ENCODE data around the gene PHF1.

PHF1 gene

GRCh38 chr6:33380272-33380981 is 30.4 kb upstream of the PHF1 start:
- DNase-seq, result no peak
- Histone ChIP-seq H3K9me3 (ENCODE audit: control extremely low read depth in 1 of 5, control insufficient read depth in 4 of 5, insufficient read depth in 2 of 5, low read depth in 1 of 5, low read length in 4 of 5) (no peaks in the 10 kb centered on the region), H3K27me3 (replicated peaks in 2 of 5; ENCODE audit: control insufficient read depth in 4 of 5, insufficient read depth in 5 of 5, low read length in 4 of 5) (no peaks in the 10 kb centered on the region), H3K4me1 (ENCODE audit: control extremely low read depth in 1 of 4, control insufficient read depth in 4 of 4, insufficient read depth in 4 of 4, low read length in 3 of 4) (peaks cover 0 to 6% (median 3%) of the 10 kb centered on the region in 4 experiments), H3K4me3 (ENCODE audit: control insufficient read depth in 1 of 7, extremely low read depth in 1 of 7, insufficient read depth in 4 of 7, low read depth in 2 of 7, low read length in 6 of 7) (no peak overlapping the region), H3K27ac (ENCODE audit: insufficient read depth in 1 of 2, low read depth in 1 of 2, low read length in 2 of 2, poor library complexity in 1 of 2, severe bottlenecking in 2 of 2) (no peak overlapping the region), H3K36me3 (ENCODE audit: control insufficient read depth in 4 of 4, insufficient read depth in 4 of 4, low read length in 3 of 4) (no peaks in the 10 kb centered on the region)
- ChIA-PET POLR2A (no interaction called here), CTCF (no interaction called here)
- 100% methylated on average over 2 of the region's 2 CpGs for WGBS (ENCODE audit: insufficient coverage)

GRCh38 chr6:33383427-33384185 is 27.2 kb upstream of the PHF1 start:
- H3K4me3 ChIP-seq (ENCODE audit: control insufficient read depth in 1 of 7, extremely low read depth in 1 of 7, insufficient read depth in 4 of 7, low read depth in 2 of 7, low read length in 6 of 7), result no peak overlapping the region
- no peak overlapping the region for H3K27ac ChIP-seq (ENCODE audit: insufficient read depth in 1 of 2, low read depth in 1 of 2, low read length in 2 of 2, poor library complexity in 1 of 2, severe bottlenecking in 2 of 2)
- no peaks in the 10 kb centered on the region for H3K9me3 ChIP-seq (ENCODE audit: control extremely low read depth in 1 of 5, control insufficient read depth in 4 of 5, insufficient read depth in 2 of 5, low read depth in 1 of 5, low read length in 4 of 5)
- 96% methylated on average over 5 of the region's 10 CpGs for WGBS (ENCODE audit: insufficient coverage)
- ChIA-PET CTCF (interaction anchor here (0.6 kb wide), 1 partner anchor 24 kb away, joined by 4 read pairs; no protein-coding TSS in a partner anchor), POLR2A (no interaction called here)
- no peak for DNase-seq
- no peaks in the 10 kb centered on the region for H3K4me1 ChIP-seq (ENCODE audit: control extremely low read depth in 1 of 4, control insufficient read depth in 4 of 4, insufficient read depth in 4 of 4, low read length in 3 of 4)
- H3K36me3 ChIP-seq (ENCODE audit: control insufficient read depth in 4 of 4, insufficient read depth in 4 of 4, low read length in 3 of 4), result no peaks in the 10 kb centered on the region
- no peaks in the 10 kb centered on the region for H3K27me3 ChIP-seq (replicated peaks in 2 of 5; ENCODE audit: control insufficient read depth in 4 of 5, insufficient read depth in 5 of 5, low read length in 4 of 5)

GRCh38 chr6:33384581-33385020 is 26.2 kb upstream of the PHF1 start:
- H3K4me3 ChIP-seq (ENCODE audit: control insufficient read depth in 1 of 7, extremely low read depth in 1 of 7, insufficient read depth in 4 of 7, low read depth in 2 of 7, low read length in 6 of 7), result no peak overlapping the region
- H3K4me1 ChIP-seq (ENCODE audit: control extremely low read depth in 1 of 4, control insufficient read depth in 4 of 4, insufficient read depth in 4 of 4, low read length in 3 of 4), result no peaks in the 10 kb centered on the region
- no peaks in the 10 kb centered on the region for H3K36me3 ChIP-seq (ENCODE audit: control insufficient read depth in 4 of 4, insufficient read depth in 4 of 4, low read length in 3 of 4)
- DNase-seq, result no peak
- H3K27ac ChIP-seq (ENCODE audit: insufficient read depth in 1 of 2, low read depth in 1 of 2, low read length in 2 of 2, poor library complexity in 1 of 2, severe bottlenecking in 2 of 2), result no peak overlapping the region
- no peaks in the 10 kb centered on the region for H3K9me3 ChIP-seq (ENCODE audit: control extremely low read depth in 1 of 5, control insufficient read depth in 4 of 5, insufficient read depth in 2 of 5, low read depth in 1 of 5, low read length in 4 of 5)
- ChIA-PET POLR2A (no interaction called here), CTCF (interaction anchor here (0.6 kb wide), 1 partner anchor 25 kb away, joined by 4 read pairs; no protein-coding TSS in a partner anchor)
- H3K27me3 ChIP-seq (replicated peaks in 2 of 5; ENCODE audit: control insufficient read depth in 4 of 5, insufficient read depth in 5 of 5, low read length in 4 of 5), result no peaks in the 10 kb centered on the region
- WGBS (ENCODE audit: insufficient coverage), result 86% methylated on average over 2 of the region's 4 CpGs

- peaks cover 10 to 32% (median 24%) of the 10 kb centered on the region in 4 experiments for H3K4me1 ChIP-seq (ENCODE audit: control extremely low read depth in 1 of 4, control insufficient read depth in 4 of 4, insufficient read depth in 4 of 4, low read length in 3 of 4)
- 100% methylated on average over 1 of the region's 2 CpGs for WGBS (ENCODE audit: insufficient coverage)
- peaks cover 0 to 9% (median 0%) of the 10 kb centered on the region in 4 experiments for H3K36me3 ChIP-seq (ENCODE audit: control insufficient read depth in 4 of 4, insufficient read depth in 4 of 4, low read length in 3 of 4)
- H3K4me3 ChIP-seq (ENCODE audit: control insufficient read depth in 1 of 7, extremely low read depth in 1 of 7, insufficient read depth in 4 of 7, low read depth in 2 of 7, low read length in 6 of 7), result no peak overlapping the region
- no peaks in the 10 kb centered on the region for H3K9me3 ChIP-seq (ENCODE audit: control extremely low read depth in 1 of 5, control insufficient read depth in 4 of 5, insufficient read depth in 2 of 5, low read depth in 1 of 5, low read length in 4 of 5)
- H3K27me3 ChIP-seq (replicated peaks in 2 of 5; ENCODE audit: control insufficient read depth in 4 of 5, insufficient read depth in 5 of 5, low read length in 4 of 5), result no peaks in the 10 kb centered on the region
- ChIA-PET POLR2A (no interaction called here), CTCF (interaction anchor here (0.7 to 2.3 kb wide), 9 partner anchors 15 to 40 kb away, joined by 3 to 11 read pairs (median 5); partner anchors contain the start of gene CUTA)
- no peak for DNase-seq
- no peak overlapping the region for H3K27ac ChIP-seq (ENCODE audit: insufficient read depth in 1 of 2, low read depth in 1 of 2, low read length in 2 of 2, poor library complexity in 1 of 2, severe bottlenecking in 2 of 2)
Observed at GRCh38 chr6:33390173-33390572, 20.6 kb upstream of the PHF1 start.

GRCh38 chr6:33390767-33391277 is 20.0 kb upstream of the PHF1 start:
- WGBS (ENCODE audit: insufficient coverage), result 75% methylated on average over 7 of the region's 9 CpGs
- peak overlapping the region; percentile 30 to 84 for H3K27ac ChIP-seq (ENCODE audit: insufficient read depth in 1 of 2, low read depth in 1 of 2, low read length in 2 of 2, poor library complexity in 1 of 2, severe bottlenecking in 2 of 2)
- no peaks in the 10 kb centered on the region for H3K9me3 ChIP-seq (ENCODE audit: control extremely low read depth in 1 of 5, control insufficient read depth in 4 of 5, insufficient read depth in 2 of 5, low read depth in 1 of 5, low read length in 4 of 5)
- H3K27me3 ChIP-seq (replicated peaks in 2 of 5; ENCODE audit: control insufficient read depth in 4 of 5, insufficient read depth in 5 of 5, low read length in 4 of 5), result no peaks in the 10 kb centered on the region
- CTCF ChIA-PET, result interaction anchor here (0.6 to 2.3 kb wide), 12 partner anchors 9 to 113 kb away, joined by 3 to 11 read pairs (median 4); no protein-coding TSS in a partner anchor
- POLR2A ChIA-PET, result no interaction called here
- H3K4me1 ChIP-seq (ENCODE audit: control extremely low read depth in 1 of 4, control insufficient read depth in 4 of 4, insufficient read depth in 4 of 4, low read length in 3 of 4), result peaks cover 10 to 34% (median 24%) of the 10 kb centered on the region in 4 experiments
- H3K36me3 ChIP-seq (ENCODE audit: control insufficient read depth in 4 of 4, insufficient read depth in 4 of 4, low read length in 3 of 4), result peaks cover 0 to 9% (median 0%) of the 10 kb centered on the region in 4 experiments
- no peak for DNase-seq
- peak overlapping the region in 5 of 7 experiments; percentile 25 to 98 (median 42) for H3K4me3 ChIP-seq (ENCODE audit: control insufficient read depth in 1 of 7, extremely low read depth in 1 of 7, insufficient read depth in 4 of 7, low read depth in 2 of 7, low read length in 6 of 7)

GRCh38 chr6:33391278-33391921 is 19.4 kb upstream of the PHF1 start, which contains the start of gene KIFC1:
TSS of gene KIFC1 (plus strand) at chr6:33391823. CDS start at chr6:33391986, 163 bp downstream.
- Histone ChIP-seq H3K4me1 (ENCODE audit: control extremely low read depth in 1 of 4, control insufficient read depth in 4 of 4, insufficient read depth in 4 of 4, low read length in 3 of 4) (peaks cover 10 to 34% (median 24%) of the 10 kb centered on the region in 4 experiments), H3K36me3 (ENCODE audit: control insufficient read depth in 4 of 4, insufficient read depth in 4 of 4, low read length in 3 of 4) (peaks cover 0 to 13% (median 0%) of the 10 kb centered on the region in 4 experiments), H3K27ac (ENCODE audit: insufficient read depth in 1 of 2, low read depth in 1 of 2, low read length in 2 of 2, poor library complexity in 1 of 2, severe bottlenecking in 2 of 2) (peak within 1 kb of the TSS; percentile 30 to 84), H3K27me3 (replicated peaks in 2 of 5; ENCODE audit: control insufficient read depth in 4 of 5, insufficient read depth in 5 of 5, low read length in 4 of 5) (no peaks in the 10 kb centered on the region), H3K4me3 (ENCODE audit: control insufficient read depth in 1 of 7, extremely low read depth in 1 of 7, insufficient read depth in 4 of 7, low read depth in 2 of 7, low read length in 6 of 7) (peak within 1 kb of the TSS; percentile 84 to 98 (median 93)), H3K9me3 (ENCODE audit: control extremely low read depth in 1 of 5, control insufficient read depth in 4 of 5, insufficient read depth in 2 of 5, low read depth in 1 of 5, low read length in 4 of 5) (no peaks in the 10 kb centered on the region)
- CTCF ChIA-PET, result interaction anchor here (0.7 to 2.3 kb wide), 12 partner anchors 10 to 102 kb away, joined by 3 to 11 read pairs (median 4); partner anchors contain the start of genes PFDN6 and WDR46
- peak; percentile 100 for DNase-seq
- 0% methylated on average over 63 of the region's 67 CpGs for WGBS (ENCODE audit: insufficient coverage)
- POLR2A ChIA-PET, result no interaction called here
